ENCODE measurements around the gene LCP2.
"Not testable (repeated sequence)": the region's sequence is repeated elsewhere in the genome, so short reads cannot be mapped to it uniquely, and the experiment has no call there.

LCP2 gene

DNA sequence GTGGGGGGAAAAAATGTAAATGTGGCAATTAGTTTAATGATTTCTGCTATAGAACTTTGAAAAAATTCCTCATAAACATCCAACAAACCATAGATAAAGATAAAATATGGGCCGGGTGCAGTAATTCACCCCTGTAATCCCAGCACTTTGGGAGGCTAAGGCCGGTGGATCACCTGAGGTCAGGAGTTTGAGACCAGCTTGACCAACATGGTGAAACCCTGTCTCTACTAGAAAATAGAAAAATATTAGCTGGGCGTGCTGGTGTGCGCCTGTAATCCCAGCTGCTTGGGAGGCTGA is 48.7 kb downstream of the LCP2 start:
- DNase-seq (ENCODE audit: low read depth in 2 of 2), result not testable (repeated sequence)

DNA sequence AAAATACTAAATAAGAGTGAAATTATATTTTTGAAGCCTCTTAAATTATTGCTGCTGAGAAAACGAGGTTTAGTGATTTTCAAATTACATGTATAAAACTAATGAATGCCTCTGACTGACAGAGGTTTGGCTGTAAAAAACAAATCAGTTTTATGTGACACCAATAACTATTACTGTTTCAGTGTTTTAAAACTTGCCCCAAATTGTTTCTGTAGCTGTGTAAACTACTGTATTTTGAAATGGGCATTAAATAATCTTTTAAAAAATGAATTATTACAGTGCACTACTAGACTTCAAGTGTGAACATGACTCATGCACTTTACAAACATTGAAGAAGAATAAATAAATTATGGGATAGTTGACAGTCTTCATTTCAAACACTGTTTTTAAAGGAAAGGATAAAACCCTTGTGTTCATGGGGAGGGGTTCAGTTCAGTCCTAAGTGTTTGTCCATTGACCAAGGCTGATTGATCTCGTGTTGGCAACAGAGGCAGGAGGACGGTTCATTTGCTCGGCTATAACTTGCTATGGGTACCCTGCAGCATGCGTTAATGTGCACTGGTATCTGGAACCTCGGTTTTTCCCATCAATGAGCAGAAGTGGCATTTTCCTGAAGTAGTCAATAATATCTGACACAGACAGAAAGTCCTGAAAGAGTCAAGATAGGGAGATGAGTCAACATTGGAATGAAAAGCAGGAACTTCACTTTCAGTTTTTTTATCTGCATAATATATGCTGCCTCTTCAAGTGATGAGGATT is 49.2 kb downstream of the LCP2 start:
- no peak for DNase-seq (ENCODE audit: low read depth in 2 of 2)

DNA sequence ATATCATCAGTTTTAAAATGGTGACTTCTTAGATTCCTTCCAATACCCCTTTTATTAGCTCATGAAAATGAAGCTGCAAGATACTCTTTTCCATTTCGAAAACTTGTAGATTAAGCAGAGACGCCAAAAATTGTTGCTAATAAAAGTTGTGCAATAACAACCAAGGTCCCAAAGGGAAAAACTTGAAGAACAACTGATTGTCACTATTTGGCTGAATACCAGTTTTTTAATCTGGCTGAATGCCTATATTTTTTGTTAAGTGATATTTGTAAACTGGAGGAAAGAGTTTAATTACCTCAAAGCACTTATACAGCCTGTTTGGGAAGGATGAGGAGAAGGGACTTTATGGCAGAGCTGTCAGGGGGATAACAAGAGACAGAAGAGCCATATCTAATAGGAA is 50.2 kb downstream of the LCP2 start:
- no peak for DNase-seq (ENCODE audit: low read depth in 2 of 2)

DNA sequence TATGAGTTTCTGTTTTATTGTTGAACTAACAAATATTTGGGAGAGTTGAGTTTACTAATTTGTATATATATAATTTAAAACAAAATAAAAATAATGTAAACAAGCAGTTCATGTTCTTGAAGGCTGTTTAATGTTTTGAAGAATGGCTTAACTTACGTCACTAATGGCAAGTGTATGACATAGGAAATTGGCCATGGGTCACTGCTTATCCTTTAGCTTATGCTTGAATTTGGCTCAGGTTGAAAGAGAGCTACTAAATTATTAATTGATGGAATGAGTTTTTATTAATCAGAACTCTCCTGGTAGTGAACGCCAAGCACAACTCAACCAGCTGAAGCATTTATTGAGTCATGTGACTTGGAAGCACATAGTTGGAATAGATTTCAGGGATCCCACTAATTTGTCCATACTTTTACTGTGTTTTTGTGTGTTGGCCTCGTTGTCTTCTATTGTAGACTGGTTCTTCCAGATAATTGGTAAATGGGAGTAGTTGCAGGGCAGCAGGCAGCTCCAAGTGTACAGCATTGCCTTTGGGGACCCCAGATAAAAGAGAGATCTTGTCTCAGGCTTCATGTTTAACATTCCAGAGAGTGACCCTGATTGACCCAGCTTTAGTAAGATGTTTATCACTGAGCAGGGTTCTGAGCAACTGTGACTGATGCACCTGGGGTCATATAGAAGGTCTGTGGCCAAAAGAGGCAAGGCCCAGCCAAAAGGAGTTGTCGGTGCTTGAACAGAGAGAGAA is 51.3 kb downstream of the LCP2 start:
- no peak for DNase-seq (ENCODE audit: low read depth in 2 of 2)

- DNase-seq (ENCODE audit: low read depth in 2 of 2), result not testable (repeated sequence)
These were observed 52.1 kb downstream of the LCP2 start for GRCh38 chr5:170245436-170245835.

GRCh38 chr5:170238456-170239196 is 59.0 kb downstream of the LCP2 start:
- no peak for DNase-seq (ENCODE audit: low read depth in 2 of 2)

DNA sequence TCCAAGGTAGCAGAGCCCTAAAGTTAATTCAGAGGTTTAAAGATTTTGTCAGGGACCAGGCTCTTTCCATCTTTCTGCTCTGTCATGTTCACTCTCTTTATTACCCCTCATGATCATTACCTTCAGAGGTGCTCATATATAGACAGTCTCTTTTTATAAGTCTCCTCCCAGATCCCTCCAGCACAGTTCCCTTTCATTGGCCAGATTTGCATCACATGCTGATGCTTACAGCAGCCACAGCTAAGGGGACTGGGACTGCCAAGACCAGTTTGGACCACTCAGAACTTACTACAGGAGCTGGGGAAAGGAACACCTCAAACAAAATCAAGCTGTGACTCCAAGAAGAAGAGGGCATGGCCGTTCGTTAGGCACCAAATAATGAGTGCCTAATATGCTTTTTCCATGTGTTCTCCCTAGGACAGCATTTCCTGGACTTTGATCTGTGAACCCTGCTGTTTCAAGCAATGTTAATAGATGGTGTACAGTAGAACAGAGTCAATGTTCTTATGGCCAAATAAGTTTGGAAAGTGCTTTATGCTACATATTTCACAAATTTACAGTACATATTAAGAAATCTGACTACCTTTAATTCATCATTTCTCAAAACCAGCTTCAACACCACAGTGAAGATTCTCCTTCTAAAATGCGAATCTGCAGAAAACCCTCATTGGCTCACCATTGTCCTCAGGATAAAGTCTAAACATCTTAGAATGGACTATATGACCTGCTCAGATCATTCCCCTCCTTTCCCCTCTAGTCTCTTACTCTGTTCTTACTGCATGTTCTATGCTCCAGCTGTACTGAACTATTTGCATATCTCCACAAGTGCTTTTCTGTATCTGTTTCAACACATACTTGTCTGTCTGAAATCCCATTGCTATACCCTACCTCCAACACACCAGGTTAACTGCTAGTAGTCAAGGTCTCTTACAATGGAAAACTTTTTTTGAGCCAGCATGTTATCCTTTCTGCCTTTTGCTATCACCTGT is 61.4 kb downstream of the LCP2 start:
- DNase-seq (ENCODE audit: low read depth in 2 of 2), result no peak

GRCh38 chr5:170233358-170233892 is 64.2 kb downstream of the LCP2 start:
- DNase-seq (ENCODE audit: low read depth in 2 of 2), result no peak

- DNase-seq (ENCODE audit: low read depth in 2 of 2), result no peak
These were observed 64.8 kb downstream of the LCP2 start, which contains the start of gene C5orf58 for GRCh38 chr5:170232786-170233185. Gene C5orf58 (plus strand): TSS chr5:170232985. CDS start chr5:170234977, 1,992 bp downstream.

GRCh38 chr5:170228762-170229435 is 68.7 kb downstream of the LCP2 start:
- no peak for DNase-seq (ENCODE audit: low read depth in 2 of 2)

DNA sequence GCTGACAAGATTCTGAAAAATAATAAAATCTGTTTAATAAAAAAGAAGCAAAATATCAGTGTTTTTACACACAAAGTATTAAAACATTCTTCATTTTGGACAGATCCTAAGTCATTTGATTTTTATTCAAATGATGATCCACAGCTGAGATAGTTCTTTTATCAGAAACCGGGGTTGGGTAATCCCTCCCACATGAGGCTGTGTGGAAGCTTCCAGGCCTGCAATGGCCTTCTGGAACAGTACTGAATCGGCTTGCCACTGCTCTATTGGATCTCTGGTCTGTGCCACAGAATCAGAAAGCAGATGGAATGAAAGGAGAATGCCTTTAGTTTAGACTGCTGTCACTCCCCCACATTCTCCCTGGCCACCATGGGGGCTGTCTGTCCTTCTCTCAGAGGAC is 70.9 kb downstream of the LCP2 start:
- no peak for DNase-seq (ENCODE audit: low read depth in 2 of 2)

DNA sequence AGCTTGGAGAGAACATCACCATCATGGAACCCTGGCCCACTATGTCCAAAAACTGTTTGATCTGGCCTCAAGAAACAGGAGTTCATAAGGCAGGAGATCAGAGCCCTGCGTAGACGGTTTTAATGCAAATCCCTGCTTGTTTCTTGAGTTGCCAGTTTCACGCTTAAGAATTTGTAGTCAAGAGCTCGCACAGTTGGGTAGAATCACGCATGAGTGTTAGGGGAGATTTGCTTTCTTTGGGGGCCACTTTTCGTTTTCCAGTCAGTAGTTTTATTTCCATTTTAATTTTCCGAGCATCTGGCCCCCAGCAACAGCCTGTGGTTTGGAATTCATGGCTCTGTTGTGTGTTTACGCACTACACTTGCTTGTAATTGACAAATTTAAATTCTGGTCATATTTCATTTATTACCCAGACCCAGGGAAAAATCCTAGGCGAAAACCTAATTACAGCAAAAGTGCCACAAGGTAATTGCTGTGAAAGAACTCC is 71.4 kb downstream of the LCP2 start:
- no peak for DNase-seq (ENCODE audit: low read depth in 2 of 2)

DNA sequence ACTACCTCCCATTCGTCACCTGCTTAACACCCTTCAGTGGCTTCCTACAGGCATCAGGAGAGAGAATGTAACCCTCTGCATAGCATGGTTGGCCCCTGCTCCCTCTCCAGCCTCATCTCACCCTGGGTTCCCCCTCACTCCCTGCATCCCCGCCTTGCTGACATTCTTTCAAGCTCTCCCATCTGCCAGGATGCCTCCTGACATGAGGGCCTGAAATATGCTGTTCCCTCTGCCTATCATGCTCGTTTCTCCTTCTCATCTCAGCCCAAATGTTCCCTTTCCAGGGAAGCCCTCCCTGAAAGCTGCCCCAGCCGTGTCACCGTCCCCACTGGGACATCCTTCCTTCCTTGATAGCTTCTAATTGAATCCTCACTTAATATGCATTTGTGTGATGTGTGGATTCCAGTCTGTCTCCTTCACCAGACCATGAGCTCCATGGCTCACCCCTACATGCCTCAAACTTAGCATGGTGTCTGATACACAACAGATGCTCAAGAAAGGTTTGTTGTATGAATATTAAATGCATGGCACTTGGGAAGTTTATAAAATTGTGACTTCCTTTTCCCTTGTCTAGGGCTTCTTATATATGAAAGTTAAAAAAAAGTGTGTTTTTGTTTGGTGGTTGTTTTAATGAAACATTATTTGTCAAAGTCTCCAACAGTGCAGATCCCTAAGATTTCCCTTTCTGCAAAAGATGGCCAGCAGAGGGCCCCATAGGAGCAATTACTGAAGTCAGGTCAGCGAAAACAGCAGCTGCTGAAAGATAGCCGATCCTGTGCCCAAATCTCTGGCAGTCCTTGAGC is 72.0 kb downstream of the LCP2 start:
- peak; percentile 62 to 63 for DNase-seq (ENCODE audit: low read depth in 2 of 2)

DNA sequence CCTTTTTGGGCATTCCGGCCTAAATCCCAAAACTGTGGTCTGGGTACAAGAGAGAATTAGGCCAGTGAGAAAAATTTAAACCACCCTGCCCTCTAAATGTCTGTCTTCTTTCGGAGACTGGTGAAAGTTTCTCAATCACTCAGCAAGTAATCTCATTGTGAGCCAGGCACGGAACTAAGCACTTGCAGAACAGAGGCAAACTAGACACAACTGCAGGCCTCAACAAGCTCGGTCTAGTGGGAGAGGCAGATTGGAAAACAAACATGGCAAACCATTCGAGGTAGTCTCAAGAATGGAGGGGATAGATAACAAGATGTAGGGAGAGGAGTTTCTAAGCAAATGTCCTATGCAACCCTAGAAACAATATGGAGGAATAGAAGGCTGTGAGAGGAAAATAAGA is 73.7 kb downstream of the LCP2 start:
- no peak for DNase-seq (ENCODE audit: low read depth in 2 of 2)

- DNase-seq (ENCODE audit: low read depth in 2 of 2), result no peak
These were observed 74.2 kb downstream of the LCP2 start for GRCh38 chr5:170223360-170223759.

GRCh38 chr5:170221327-170221741 is 76.2 kb downstream of the LCP2 start:
- no peak for DNase-seq (ENCODE audit: low read depth in 2 of 2)

GRCh38 chr5:170220191-170220590 is 77.4 kb downstream of the LCP2 start:
- no peak for DNase-seq (ENCODE audit: low read depth in 2 of 2)

DNA sequence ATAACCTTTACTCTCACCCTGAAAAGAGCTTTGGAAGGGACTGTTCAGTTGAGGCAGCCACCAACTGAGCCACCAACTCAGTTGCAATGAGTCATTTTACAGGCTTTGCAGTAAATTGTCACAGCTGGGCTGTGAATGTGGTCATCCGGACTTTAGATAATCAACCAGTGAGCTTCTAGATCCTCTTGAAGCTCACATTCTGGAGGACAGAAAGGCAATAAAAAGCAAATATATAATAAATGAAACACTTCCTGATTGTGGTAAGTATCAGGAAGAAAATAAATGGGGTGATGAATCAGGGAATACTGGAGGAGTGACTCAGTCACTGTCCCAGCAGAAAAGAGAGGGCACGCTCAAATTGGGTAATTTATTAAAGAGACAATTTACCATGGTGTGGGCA is 78.0 kb downstream of the LCP2 start:
- DNase-seq (ENCODE audit: low read depth in 2 of 2), result no peak

DNA sequence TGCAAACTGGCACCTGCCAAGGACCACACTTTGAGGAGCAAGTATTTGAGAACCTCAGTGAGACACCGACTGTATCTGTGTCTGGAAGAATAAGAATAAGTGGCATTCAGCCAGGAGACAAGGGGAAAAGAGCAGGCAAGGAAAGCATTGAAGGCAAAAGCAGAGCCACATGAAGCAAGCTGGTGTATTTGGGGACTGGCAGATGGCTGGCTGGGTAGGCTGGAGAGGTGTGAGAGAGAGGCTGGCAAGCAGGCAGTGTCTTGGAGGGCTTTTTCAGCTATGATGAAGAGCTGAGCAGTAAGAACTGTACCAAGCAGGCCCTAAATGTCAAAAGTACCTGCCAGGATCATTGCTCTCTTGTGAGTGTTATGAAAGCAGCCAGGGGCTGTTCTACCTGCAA is 78.9 kb downstream of the LCP2 start:
- DNase-seq (ENCODE audit: low read depth in 2 of 2), result no peak

GRCh38 chr5:170217831-170218230 is 79.7 kb downstream of the LCP2 start:
- DNase-seq (ENCODE audit: low read depth in 2 of 2), result no peak
